ENCODE results near the gene TTC4.
A peak's percentile ranks its signal among the peaks of the same experiment; 100 is the strongest.

The TTC4 gene

DNA sequence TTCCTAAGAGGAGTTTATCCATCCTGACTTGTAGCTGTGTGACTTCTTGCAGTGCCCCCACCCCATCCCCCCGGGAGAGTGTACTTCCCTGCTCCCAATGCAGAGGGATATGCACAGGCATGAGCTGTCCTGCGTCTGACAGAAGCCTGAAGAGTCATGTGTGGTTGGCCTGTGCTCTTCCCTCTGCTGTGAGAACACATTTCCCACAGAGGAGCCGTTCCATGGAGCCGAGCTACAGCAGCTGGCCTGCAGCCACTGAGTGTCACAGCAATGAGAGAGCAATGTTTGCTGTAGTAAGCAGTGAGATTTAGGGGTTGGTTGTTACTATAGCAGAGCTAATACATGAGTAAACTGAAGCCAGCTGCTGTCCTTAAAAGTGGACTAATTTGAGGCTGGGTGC, 26.6 kb downstream of the TTC4 start:
- DNase-seq (ENCODE audit: low spot score): no peak
- TF ChIP-seq, protein P1, sequence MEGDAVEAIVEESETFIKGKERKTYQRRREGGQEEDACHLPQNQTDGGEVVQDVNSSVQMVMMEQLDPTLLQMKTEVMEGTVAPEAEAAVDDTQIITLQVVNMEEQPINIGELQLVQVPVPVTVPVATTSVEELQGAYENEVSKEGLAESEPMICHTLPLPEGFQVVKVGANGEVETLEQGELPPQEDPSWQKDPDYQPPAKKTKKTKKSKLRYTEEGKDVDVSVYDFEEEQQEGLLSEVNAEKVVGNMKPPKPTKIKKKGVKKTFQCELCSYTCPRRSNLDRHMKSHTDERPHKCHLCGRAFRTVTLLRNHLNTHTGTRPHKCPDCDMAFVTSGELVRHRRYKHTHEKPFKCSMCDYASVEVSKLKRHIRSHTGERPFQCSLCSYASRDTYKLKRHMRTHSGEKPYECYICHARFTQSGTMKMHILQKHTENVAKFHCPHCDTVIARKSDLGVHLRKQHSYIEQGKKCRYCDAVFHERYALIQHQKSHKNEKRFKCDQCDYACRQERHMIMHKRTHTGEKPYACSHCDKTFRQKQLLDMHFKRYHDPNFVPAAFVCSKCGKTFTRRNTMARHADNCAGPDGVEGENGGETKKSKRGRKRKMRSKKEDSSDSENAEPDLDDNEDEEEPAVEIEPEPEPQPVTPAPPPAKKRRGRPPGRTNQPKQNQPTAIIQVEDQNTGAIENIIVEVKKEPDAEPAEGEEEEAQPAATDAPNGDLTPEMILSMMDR (IDR thresholded peaks at IDR 0.05; ENCODE audit: extremely low read depth, insufficient read depth, missing control alignments): no peak
- in situ Hi-C loops (cut with MboI; ENCODE audit: low pct_unique_long_range_greater_than_20kb, low sequenced_read_pairs, unreplicated experiment): no loop called here

DNA sequence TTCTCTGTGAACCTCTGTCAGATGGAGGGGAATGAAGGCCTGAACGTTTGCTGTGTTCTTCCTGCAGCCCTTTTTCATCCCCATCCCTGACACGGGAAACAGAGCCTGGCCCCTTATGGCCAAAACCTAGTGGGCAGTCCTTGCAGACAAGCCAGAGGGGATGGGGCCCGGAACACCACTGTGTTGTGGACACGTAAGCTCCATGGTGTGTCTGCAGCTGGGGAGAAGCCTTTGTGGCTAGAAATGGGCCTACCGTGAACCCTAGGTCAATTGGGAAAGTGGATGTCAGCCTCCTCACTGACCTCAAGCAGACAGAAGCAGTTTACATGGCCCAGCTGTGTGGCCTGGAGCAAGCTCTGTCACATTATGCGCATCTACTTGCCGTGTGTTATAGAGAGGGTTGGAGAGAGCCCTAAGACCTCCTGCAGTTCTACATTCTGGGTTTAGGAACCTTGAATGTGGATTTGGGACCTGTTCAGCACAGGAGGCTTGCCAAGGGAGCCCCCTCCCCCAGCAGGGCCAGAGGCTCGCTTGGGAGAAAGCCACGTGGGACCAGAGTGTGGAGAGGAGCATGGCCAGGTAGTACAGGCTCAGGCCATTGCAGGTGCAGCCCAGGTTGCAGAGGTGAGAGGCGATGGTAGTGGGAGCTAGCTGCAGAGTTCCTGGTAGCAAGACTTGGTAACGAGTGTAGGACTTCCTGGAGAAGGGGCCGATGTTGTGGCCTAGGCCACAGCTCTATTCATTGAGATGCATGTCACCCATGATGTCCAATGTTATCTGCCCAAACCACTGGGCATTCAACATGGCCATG, 28.0 kb downstream of the TTC4 start:
- in situ Hi-C loops (cut with MboI; ENCODE audit: low pct_unique_long_range_greater_than_20kb, low sequenced_read_pairs, unreplicated experiment): no loop called here
- DNase-seq (ENCODE audit: low spot score): peak; percentile 4
- TF ChIP-seq, protein P1 (IDR thresholded peaks at IDR 0.05; ENCODE audit: extremely low read depth, insufficient read depth, missing control alignments): no peak

DNA sequence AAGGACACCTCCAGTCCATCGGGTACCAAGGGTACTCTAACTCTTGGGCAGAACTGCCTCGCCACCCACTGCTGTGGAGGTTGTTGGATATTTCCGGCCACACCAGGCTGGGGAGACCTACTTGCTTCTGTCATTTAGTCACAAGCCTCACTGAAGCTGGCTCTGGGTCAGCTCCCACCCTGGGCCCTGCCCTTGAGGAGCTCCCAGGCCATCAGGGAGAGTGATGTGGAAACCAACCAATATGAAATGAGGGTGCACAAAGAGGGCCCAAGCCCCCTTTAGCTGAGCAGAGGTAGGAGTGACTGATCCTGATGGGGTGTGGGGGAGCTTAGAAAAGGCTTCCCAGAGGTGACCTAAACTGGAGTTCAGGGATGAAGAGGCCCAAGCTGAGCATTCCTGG, 29.0 kb downstream of the TTC4 start:
- TF ChIP-seq, protein P1 (IDR thresholded peaks at IDR 0.05; ENCODE audit: extremely low read depth, insufficient read depth, missing control alignments): no peak
- in situ Hi-C loops (cut with MboI; ENCODE audit: low pct_unique_long_range_greater_than_20kb, low sequenced_read_pairs, unreplicated experiment): no loop called here
- DNase-seq (ENCODE audit: low spot score): peak; percentile 2

DNA sequence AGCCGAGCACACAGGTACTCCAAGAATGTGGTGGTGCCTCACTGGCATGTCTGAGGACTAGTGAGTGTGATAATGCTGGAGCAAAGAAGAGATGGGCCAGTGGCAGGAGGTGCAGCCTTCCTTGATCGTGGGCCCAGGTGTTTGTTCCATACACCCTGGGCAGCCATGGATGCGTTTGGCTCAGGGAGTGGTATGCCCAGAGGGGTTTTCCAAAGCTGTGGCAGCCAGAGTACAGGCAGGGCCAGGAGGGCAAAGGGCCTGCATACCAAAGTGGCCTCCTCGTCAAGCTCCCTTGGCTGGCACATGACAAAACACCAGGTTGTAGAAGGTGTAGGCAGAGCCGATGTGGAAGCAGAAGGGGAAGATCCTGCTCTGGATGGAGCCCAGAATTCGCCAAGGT, 29.6 kb downstream of the TTC4 start:
- DNase-seq (ENCODE audit: low spot score): no peak
- in situ Hi-C loops (cut with MboI; ENCODE audit: low pct_unique_long_range_greater_than_20kb, low sequenced_read_pairs, unreplicated experiment): no loop called here
- TF ChIP-seq, protein P1 (IDR thresholded peaks at IDR 0.05; ENCODE audit: extremely low read depth, insufficient read depth, missing control alignments): no peak

DNA sequence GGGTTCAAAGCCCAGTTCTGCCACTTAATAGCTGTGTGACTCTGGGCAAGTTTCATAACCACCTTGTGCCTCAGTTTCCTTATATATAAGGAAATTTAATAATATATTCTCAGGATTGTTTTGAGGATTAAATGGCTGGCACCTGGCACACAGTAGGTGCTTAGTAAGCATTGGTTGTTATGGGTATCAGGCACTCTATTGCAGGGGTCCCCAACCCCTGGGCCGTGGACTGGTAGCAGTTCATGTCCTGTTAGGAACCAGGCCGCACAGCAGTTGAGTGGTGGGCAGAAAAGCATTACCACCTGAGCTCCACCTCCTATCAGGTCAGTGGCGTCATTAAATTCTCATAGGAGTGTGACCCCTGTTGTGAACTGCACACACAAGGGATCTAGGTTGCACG, 30.2 kb downstream of the TTC4 start:
- DNase-seq (ENCODE audit: low spot score): no peak
- TF ChIP-seq, protein P1 (IDR thresholded peaks at IDR 0.05; ENCODE audit: extremely low read depth, insufficient read depth, missing control alignments): no peak
- in situ Hi-C loops (cut with MboI; ENCODE audit: low pct_unique_long_range_greater_than_20kb, low sequenced_read_pairs, unreplicated experiment): no loop called here

DNA sequence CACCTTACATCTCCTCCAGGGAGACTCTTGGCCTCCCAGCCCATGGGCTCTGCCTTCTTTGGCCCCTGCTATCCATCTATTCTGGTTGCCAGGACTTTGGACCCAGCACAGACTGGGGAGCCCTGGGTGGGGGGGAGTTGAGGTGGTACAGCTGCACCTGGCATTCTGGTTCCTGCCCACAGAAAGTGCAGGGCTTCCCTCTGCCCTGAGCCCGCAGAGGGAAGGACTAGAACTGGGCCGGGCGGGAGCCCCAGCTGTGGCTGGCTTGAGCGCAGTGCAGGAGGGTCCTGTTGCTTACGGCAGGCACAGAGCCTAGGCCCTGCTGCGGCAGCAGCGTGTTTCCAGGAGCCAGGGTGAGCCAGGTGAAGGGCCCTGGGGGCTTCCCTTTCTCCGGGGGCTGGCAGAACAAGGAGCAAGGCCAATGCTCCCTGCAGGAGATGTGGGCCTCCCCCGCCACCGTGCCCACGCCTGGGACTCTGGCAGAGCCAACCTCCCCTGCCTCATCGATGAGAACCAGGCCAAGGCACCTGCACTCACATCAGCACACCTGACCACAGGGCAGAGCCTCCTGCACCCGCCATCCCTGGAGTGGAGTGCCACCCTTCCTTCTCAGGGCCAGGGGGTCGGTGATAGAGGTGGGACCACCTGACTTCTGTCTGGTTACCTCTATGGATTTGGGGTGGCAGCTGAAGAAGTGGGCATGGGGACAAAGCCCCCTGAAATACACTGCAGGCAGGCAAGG, 32.6 kb downstream of the TTC4 start:
- in situ Hi-C loops (cut with MboI; ENCODE audit: low pct_unique_long_range_greater_than_20kb, low sequenced_read_pairs, unreplicated experiment): no loop called here
- no peak for DNase-seq (ENCODE audit: low spot score)

More for the DNA sequence above, 32.6 kb downstream of the TTC4 start:
- TF ChIP-seq, protein P1 (IDR thresholded peaks at IDR 0.05; ENCODE audit: extremely low read depth, insufficient read depth, missing control alignments): no peak

Measured in GM13977 (cell line).